ENCODE data around the gene TOP2B. TPM values are rescaled to one million over a fixed set of nuclear protein-coding genes. Genes with fewer than 3 reads are reported as not detected.

Gene TOP2B
- total RNA-seq, 4 donors from 2014 or later, result 87.1 to 115 (median 107) TPM

DNA sequence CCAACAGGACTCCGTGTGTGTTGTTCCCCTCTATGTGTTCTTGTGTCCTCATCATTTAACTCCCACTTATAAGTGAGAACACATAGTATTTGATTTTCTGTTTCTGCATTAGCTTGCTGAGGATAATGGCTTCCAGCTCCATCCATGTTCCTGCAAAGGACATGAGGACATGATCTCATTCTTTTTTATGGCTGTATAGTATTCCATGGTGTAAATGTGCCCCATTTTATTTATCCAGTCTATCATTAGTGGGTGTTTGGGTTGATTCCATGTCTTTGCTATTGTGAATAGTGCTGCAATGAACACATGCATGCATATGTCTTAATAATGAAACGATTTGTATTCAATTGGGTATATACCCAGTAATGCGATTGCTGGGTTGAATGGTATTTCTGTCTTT is 28.5 kb upstream of the TOP2B start:
- H3K9me3 ChIP-seq, result no peaks in the 10 kb centered on the region
- no peaks in the 10 kb centered on the region for H3K36me3 ChIP-seq
- H3K4me1 ChIP-seq, result no peaks in the 10 kb centered on the region
- peaks cover 0 to 8% (median 0%) of the 10 kb centered on the region in 4 donors for H3K27me3 ChIP-seq
- intact Hi-C loops (cut with DNase I), result no loop called here
- TF ChIP-seq POLR2AphosphoS5 (IDR thresholded peaks at IDR 0.05) (no peak), EP300 (IDR thresholded peaks at IDR 0.05) (no peak), POLR2A (IDR thresholded peaks at IDR 0.05; ENCODE audit: low read depth) (no peak)
- TF ChIP-seq, protein P1, sequence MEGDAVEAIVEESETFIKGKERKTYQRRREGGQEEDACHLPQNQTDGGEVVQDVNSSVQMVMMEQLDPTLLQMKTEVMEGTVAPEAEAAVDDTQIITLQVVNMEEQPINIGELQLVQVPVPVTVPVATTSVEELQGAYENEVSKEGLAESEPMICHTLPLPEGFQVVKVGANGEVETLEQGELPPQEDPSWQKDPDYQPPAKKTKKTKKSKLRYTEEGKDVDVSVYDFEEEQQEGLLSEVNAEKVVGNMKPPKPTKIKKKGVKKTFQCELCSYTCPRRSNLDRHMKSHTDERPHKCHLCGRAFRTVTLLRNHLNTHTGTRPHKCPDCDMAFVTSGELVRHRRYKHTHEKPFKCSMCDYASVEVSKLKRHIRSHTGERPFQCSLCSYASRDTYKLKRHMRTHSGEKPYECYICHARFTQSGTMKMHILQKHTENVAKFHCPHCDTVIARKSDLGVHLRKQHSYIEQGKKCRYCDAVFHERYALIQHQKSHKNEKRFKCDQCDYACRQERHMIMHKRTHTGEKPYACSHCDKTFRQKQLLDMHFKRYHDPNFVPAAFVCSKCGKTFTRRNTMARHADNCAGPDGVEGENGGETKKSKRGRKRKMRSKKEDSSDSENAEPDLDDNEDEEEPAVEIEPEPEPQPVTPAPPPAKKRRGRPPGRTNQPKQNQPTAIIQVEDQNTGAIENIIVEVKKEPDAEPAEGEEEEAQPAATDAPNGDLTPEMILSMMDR (IDR thresholded peaks at IDR 0.05), result no peak
- no peak overlapping the region for H3K4me3 ChIP-seq
- DNase-seq (ENCODE audit: extremely low spot score), result no peak
- no peak overlapping the region for H3K27ac ChIP-seq (replicated peaks in 1 of 4)
- WGBS, result 63% methylated on average over 3 of the region's 3 CpGs

GRCh38 chr3:25692341-25692740 is 27.6 kb upstream of the TOP2B start:
- H3K9me3 ChIP-seq, result no peaks in the 10 kb centered on the region
- H3K27ac ChIP-seq (replicated peaks in 1 of 4), result no peak overlapping the region
- WGBS, result 70% methylated on average over 1 of the region's 1 CpG
- H3K4me3 ChIP-seq, result no peak overlapping the region
- no peak for DNase-seq (ENCODE audit: extremely low spot score)
- TF ChIP-seq POLR2AphosphoS5 (IDR thresholded peaks at IDR 0.05), result no peak
- TF ChIP-seq, protein P1 (IDR thresholded peaks at IDR 0.05), result no peak
- TF ChIP-seq EP300 (IDR thresholded peaks at IDR 0.05), result no peak
- no peak for TF ChIP-seq POLR2A (IDR thresholded peaks at IDR 0.05; ENCODE audit: low read depth)
- intact Hi-C loops (cut with DNase I), result no loop called here
- no peaks in the 10 kb centered on the region for H3K36me3 ChIP-seq
- peaks cover 0 to 8% (median 0%) of the 10 kb centered on the region in 4 donors for H3K27me3 ChIP-seq
- no peaks in the 10 kb centered on the region for H3K4me1 ChIP-seq

DNA sequence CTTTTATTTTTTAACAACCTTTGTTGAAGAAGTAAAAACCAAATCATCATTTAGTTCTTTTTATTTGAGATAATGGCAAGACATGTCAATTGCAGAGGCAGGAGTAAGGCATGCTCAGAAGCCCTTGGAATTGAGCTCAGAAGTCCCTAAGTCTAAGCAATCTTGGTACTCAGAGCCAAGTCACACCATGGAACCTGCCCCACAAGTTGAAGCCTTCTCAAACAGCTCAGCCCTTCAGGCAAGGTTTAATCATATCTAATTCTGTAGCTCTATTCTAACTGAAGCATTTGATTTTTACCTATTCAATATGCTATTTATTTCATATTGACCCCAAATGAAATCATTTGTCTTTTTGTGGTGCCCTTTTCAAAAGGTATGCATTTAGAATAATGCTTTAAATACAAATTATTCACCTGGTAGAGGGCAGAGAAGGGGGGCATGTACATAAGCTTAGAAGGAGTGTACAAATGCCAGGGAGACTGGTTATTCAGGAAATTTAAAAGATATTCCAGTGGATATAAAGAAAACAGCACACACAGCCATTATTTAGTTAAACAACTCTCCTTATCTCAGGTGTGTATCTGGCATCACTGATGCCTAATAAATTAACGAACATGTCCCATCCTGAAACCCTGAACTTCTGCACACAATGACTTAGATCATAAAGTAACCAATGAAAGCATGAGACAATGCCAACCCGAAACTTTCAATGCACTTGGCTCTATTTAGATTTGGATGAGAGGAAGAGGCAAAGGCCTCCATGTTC is 26.2 kb upstream of the TOP2B start:
- Histone ChIP-seq H3K4me1 (no peaks in the 10 kb centered on the region), H3K36me3 (no peaks in the 10 kb centered on the region), H3K27me3 (peaks cover 0 to 8% (median 0%) of the 10 kb centered on the region in 4 donors), H3K9me3 (no peaks in the 10 kb centered on the region), H3K27ac (replicated peaks in 1 of 4) (no peak overlapping the region), H3K4me3 (no peak overlapping the region)
- no peak for TF ChIP-seq POLR2A (IDR thresholded peaks at IDR 0.05; ENCODE audit: low read depth)
- TF ChIP-seq, protein P1 (IDR thresholded peaks at IDR 0.05), result no peak
- TF ChIP-seq EP300 (IDR thresholded peaks at IDR 0.05), result no peak
- TF ChIP-seq POLR2AphosphoS5 (IDR thresholded peaks at IDR 0.05), result no peak
- intact Hi-C loops (cut with DNase I), result no loop called here
- 96% methylated on average over 2 of the region's 2 CpGs for WGBS
- no peak for DNase-seq (ENCODE audit: extremely low spot score)

DNA sequence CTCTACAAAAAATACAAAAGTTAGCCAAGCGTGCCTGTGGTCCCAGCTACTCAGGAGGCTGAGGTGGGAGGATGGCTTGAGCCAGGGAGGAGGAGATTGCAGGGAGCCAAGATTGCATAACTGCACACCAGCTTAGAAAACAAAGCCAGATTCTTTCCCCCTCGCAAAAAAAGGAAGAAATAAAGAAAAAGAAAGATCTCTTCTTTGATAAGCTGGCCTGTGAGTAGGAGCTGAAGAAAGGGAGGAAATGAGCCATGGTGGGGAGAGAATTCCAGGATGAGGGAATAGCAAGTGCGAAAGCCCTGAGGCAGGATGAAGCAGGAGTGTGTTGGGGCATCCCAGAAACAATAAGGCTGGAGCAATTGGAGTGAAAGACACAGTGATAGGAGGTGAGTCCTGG is 24.5 kb upstream of the TOP2B start:
- Histone ChIP-seq H3K27ac (replicated peaks in 1 of 4) (no peak overlapping the region), H3K36me3 (no peaks in the 10 kb centered on the region), H3K9me3 (no peaks in the 10 kb centered on the region), H3K27me3 (peaks cover 0 to 8% (median 0%) of the 10 kb centered on the region in 4 donors), H3K4me3 (no peak overlapping the region), H3K4me1 (no peaks in the 10 kb centered on the region)
- no peak for TF ChIP-seq EP300 (IDR thresholded peaks at IDR 0.05)
- no peak for TF ChIP-seq POLR2AphosphoS5 (IDR thresholded peaks at IDR 0.05)
- no peak for TF ChIP-seq POLR2A (IDR thresholded peaks at IDR 0.05; ENCODE audit: low read depth)
- TF ChIP-seq, protein P1 (IDR thresholded peaks at IDR 0.05), result no peak
- 80% methylated on average over 3 of the region's 3 CpGs for WGBS
- DNase-seq (ENCODE audit: extremely low spot score), result no peak
- intact Hi-C loops (cut with DNase I), result no loop called here

All from esophagus muscularis mucosa (tissue), 4 donors.